GM12865 (cell line): ENCODE results near the gene ARHGAP35.

Source experiments
- DNase-seq: peaks from one replicate; pipeline ENCODE4 v3.0.0; 2010; ENCODE audit warnings: low read depth
- H3K4me3 ChIP-seq: 2 replicates; pipeline ENCODE4 v1.5.1; 2011; ENCODE audit warnings: mild to moderate bottlenecking, low read depth, low read length, control low read depth
- TF ChIP-seq, protein P1 (sequence below): IDR thresholded peaks from 2 replicates; pipeline ENCODE4 v1.5.1; 2011; ENCODE audit warnings: low read length, control low read depth, low read depth, inconsistent platforms; ENCODE audit not compliant: insufficient read depth; ENCODE audit errors: missing control alignments

ARHGAP35 gene

DNA sequence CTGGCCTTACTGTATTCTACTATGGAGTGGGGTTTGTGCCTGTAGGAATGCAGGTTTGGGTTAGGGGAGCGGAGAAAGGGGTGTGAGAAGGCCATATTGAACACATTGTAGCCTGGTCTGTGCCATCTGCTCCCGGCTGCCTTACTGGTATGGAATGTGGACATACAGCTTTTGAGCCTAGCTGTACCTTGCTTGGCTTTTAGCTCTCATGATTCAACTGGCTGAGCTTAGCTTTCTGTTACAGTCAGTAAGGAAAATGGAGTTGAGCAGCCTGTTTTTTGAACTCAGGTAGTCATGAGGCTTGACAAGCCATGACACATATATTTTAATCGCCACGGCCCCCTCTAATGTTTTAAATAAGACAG is 41.6 kb downstream of the ARHGAP35 start:
- H3K4me3 ChIP-seq = no peak overlapping the region
- TF ChIP-seq, protein P1, sequence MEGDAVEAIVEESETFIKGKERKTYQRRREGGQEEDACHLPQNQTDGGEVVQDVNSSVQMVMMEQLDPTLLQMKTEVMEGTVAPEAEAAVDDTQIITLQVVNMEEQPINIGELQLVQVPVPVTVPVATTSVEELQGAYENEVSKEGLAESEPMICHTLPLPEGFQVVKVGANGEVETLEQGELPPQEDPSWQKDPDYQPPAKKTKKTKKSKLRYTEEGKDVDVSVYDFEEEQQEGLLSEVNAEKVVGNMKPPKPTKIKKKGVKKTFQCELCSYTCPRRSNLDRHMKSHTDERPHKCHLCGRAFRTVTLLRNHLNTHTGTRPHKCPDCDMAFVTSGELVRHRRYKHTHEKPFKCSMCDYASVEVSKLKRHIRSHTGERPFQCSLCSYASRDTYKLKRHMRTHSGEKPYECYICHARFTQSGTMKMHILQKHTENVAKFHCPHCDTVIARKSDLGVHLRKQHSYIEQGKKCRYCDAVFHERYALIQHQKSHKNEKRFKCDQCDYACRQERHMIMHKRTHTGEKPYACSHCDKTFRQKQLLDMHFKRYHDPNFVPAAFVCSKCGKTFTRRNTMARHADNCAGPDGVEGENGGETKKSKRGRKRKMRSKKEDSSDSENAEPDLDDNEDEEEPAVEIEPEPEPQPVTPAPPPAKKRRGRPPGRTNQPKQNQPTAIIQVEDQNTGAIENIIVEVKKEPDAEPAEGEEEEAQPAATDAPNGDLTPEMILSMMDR = no peak
- no peak for DNase-seq

DNA sequence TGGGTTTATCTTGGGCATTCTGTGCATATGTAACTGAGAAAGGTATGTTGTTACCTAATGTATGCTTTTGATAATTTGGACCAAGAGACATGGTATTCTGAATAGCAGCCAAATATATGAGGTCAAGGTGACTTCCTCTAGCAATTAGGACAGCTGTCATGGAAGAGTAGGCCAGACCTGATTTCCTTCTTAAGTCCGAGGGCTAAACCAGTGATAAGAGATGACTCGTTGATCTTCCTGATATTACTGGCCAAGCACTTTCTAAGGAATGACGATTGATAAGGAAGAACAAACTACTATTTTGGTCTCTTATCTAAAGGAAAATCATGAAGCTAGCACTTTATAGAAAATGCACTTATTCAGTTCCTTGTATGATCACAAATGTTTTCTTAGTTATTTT is 42.7 kb downstream of the ARHGAP35 start:
- no peak for DNase-seq
- TF ChIP-seq, protein P1 = no peak
- H3K4me3 ChIP-seq = no peak overlapping the region

DNA sequence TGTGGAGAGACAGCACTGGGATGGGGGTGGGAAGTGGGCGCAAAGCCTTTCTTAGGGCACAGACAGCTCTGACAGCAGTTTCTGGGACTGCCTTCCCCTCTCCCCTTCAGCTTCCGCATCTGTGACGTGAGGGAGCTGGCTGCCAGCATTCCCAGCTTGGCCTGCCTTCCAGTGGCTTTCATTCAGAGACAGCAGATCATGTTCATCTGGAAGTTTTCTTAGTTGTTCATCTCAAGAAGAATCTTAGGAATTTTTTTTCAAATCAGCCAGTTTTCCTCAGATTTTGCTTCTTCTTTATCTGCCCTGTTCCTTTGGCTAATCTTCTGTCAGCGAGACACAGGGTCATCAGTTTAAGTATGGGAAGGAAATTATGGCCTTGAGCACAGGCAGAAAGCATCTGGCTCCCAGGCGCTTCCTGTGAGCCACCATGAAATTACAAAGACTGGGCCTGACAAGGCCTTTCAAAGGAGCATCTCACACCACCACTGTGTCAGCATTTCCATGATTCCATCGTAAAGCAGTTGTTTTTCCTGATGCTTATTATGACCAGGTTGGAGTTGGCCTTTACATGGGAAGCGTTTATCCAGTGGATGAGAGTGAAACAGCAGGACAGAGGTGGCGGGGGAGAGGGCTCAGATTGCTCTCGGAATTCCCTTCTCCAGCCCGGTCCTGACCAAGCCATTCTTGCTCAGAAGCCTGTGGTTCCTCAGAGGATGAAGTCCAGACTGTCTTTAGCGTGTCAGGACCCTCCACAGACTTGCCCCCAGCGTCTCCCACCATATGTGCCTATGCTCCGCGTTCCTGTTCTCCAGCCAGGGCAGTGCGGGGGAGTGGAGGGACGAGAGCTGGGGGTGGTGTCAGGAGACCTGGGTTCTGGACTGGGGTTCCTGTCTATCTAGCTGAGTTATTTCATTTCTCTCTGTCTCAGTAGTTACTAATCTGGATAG is 43.6 kb downstream of the ARHGAP35 start:
- DNase-seq = no peak
- TF ChIP-seq, protein P1 = no peak
- H3K4me3 ChIP-seq = no peak overlapping the region

DNA sequence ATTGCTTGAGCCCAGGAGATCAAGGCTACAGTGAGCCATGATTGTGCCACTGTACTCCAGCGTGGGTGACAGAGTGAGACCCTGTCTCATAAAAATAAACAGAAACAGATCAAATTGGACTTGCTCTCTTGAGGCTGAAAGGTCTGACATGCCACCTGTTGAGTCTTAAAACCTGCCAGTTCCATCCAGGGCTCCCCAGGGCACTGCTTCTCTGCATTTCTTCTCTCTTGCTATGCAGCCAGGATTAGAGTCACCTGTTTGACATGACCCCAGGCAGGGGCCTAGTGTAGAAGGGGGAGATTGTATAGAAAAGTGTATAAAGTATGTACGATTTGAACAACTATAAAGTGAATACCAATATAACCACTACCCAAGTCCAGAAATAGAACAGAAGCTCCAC is 45.4 kb downstream of the ARHGAP35 start:
- no peak overlapping the region for H3K4me3 ChIP-seq
- TF ChIP-seq, protein P1 = no peak
- no peak for DNase-seq

DNA sequence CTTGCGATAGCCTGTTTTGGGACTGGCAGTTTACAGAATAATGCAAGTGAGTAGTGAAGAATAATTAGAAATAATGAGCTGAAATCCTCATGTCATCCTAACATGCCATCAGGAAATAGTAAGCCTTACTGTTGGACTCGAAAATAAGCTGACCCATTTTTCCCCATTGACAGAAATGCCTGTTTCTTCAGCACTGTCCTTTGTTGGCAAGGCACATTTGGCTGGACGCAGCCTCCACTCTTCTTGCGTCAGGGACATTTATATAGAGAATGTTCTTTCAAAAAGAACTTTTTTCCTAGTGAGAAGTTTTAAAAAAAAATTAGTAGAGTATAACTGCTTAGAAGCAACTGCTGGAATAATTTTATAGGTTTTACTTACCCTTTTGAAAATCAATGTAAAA is 47.1 kb downstream of the ARHGAP35 start:
- DNase-seq = no peak
- no peak overlapping the region for H3K4me3 ChIP-seq
- TF ChIP-seq, protein P1 = no peak

DNA sequence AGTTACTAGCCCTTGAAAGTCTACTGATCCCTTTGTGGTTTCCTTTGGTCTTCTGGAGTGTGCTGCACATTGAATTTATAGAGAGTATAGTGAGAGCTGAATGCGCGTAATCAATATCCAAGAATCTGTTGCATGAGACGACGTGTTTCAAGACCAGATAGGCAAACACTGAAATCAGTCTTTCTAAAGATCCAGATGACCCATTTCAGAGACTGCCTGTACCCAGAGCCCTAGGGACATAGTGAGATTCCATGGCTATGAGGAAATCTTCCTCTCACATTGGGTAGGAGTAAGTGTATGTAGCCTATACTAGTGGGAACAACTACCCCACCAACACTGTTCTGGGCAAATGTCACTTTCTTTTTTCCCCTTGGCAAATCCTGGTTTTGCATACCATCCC is 48.6 kb downstream of the ARHGAP35 start:
- H3K4me3 ChIP-seq = no peak overlapping the region
- DNase-seq = no peak
- TF ChIP-seq, protein P1 = no peak
